HG02943 (cell line): Measurements from ENCODE around the gene VSIG8.
A peak's percentile ranks its signal among the peaks of the same experiment; 100 is the strongest.

ENCODE experiments used
- ATAC-seq: cut with Tn5 transposase; IDR thresholded peaks from one replicate; pipeline ENCODE4 v1.9.1; 2021; ENCODE audit warnings: mild to moderate bottlenecking, low read depth, moderate library complexity; ENCODE audit not compliant: unreplicated experiment

The VSIG8 gene

GRCh38 chr1:159831412-159832141, 30.9 kb downstream of the VSIG8 start:
- ATAC-seq: no peak

- no peak for ATAC-seq
Observed at GRCh38 chr1:159830722-159831121, 31.7 kb downstream of the VSIG8 start.

- no peak for ATAC-seq
Observed at GRCh38 chr1:159829822-159830465, 32.5 kb downstream of the VSIG8 start.

- ATAC-seq: peak; percentile 69
Observed at GRCh38 chr1:159829273-159829634, 33.2 kb downstream of the VSIG8 start.

GRCh38 chr1:159828581-159829272, 33.7 kb downstream of the VSIG8 start:
- ATAC-seq: no peak

GRCh38 chr1:159828176-159828575, 34.3 kb downstream of the VSIG8 start:
- ATAC-seq: no peak

- ATAC-seq: no peak
Observed at GRCh38 chr1:159827549-159827948, 34.9 kb downstream of the VSIG8 start.

- ATAC-seq: no peak
Observed at GRCh38 chr1:159827102-159827490, 35.4 kb downstream of the VSIG8 start.

GRCh38 chr1:159826441-159827101, 35.9 kb downstream of the VSIG8 start, which contains the start of gene SLAMF8:
Gene SLAMF8, plus strand, starts transcription at chr1:159826873. Its CDS starts 26 bp downstream, at chr1:159826899.
- no peak for ATAC-seq

- no peak for ATAC-seq
Observed at GRCh38 chr1:159825564-159825963, 36.9 kb downstream of the VSIG8 start.

GRCh38 chr1:159823406-159823805, 39.1 kb downstream of the VSIG8 start:
- no peak for ATAC-seq

GRCh38 chr1:159821171-159821867, 41.1 kb downstream of the VSIG8 start:
- ATAC-seq: no peak

- no peak for ATAC-seq
Observed at GRCh38 chr1:159817276-159818041, 45.0 kb downstream of the VSIG8 start.

- ATAC-seq: no peak
Observed at GRCh38 chr1:159815926-159816325, 46.5 kb downstream of the VSIG8 start.

- no peak for ATAC-seq
Observed at GRCh38 chr1:159804924-159805323, 57.5 kb downstream of the VSIG8 start.
